Astrocyte of the cerebellum (primary cell): ENCODE results near the gene DAB2IP.

Experiments
- DNase-seq: peaks from one replicate; pipeline ENCODE4 v3.0.0-alpha.2; 2011; ENCODE audit warnings: low read depth
- H3K4me3 ChIP-seq: 2 replicates; pipeline ENCODE4 v1.5.1; 2011; ENCODE audit warnings: mild to moderate bottlenecking, low read depth, low read length, moderate library complexity
- in situ Hi-C: cut with HindIII; loops from 2 replicates; pipeline ENCODE4 v1.10.0; 2017; ENCODE audit warnings: low sequenced_read_pairs
- TF ChIP-seq, protein P1 (sequence below): IDR thresholded peaks from 2 replicates; pipeline ENCODE4 v1.5.1; 2012; ENCODE audit warnings: low read length, low read depth, moderate library complexity, mild to moderate bottlenecking; ENCODE audit errors: missing control alignments

DAB2IP gene

GRCh38 chr9:121822093-121823085 is 171.0 kb downstream of the DAB2IP start:
- H3K4me3 ChIP-seq: no peak overlapping the region
- in situ Hi-C loops: no loop called here
- TF ChIP-seq, protein P1, sequence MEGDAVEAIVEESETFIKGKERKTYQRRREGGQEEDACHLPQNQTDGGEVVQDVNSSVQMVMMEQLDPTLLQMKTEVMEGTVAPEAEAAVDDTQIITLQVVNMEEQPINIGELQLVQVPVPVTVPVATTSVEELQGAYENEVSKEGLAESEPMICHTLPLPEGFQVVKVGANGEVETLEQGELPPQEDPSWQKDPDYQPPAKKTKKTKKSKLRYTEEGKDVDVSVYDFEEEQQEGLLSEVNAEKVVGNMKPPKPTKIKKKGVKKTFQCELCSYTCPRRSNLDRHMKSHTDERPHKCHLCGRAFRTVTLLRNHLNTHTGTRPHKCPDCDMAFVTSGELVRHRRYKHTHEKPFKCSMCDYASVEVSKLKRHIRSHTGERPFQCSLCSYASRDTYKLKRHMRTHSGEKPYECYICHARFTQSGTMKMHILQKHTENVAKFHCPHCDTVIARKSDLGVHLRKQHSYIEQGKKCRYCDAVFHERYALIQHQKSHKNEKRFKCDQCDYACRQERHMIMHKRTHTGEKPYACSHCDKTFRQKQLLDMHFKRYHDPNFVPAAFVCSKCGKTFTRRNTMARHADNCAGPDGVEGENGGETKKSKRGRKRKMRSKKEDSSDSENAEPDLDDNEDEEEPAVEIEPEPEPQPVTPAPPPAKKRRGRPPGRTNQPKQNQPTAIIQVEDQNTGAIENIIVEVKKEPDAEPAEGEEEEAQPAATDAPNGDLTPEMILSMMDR: no peak
- DNase-seq: no peak

DNA sequence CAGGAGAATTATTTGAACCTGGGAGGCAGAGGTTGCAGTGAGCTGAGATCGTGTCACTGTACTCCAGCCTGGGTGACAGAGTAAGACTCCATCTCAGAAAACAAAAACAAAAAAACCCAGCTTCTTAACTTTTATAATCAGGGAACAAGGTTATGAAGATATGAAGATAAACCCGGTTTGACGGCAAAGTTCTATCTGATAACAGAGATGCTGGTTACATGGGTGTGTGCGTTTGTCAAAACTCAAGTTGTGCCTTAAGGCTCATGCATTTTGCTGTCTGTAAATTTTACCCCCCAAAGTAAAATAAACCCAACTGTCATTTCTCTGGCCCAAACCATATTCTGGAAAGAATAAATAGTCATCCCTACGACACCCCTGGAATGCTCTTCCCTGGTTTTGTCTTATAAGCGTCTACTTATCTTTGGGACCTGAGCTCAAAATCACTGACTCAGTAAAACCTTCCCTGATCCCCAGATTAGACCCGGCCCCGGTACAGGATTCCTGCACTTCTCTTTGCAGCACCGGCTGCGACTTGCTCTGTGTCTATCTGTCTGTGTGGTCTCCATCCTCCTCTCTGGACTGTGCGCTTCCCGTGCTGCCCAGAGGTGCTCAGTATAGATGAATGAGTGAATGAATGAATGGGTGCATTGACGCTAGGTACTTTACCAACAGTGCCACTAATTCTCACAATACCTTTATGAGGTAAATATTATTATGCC is 172.2 kb downstream of the DAB2IP start:
- H3K4me3 ChIP-seq: no peak overlapping the region
- in situ Hi-C loops: no loop called here
- TF ChIP-seq, protein P1: no peak
- no peak for DNase-seq

DNA sequence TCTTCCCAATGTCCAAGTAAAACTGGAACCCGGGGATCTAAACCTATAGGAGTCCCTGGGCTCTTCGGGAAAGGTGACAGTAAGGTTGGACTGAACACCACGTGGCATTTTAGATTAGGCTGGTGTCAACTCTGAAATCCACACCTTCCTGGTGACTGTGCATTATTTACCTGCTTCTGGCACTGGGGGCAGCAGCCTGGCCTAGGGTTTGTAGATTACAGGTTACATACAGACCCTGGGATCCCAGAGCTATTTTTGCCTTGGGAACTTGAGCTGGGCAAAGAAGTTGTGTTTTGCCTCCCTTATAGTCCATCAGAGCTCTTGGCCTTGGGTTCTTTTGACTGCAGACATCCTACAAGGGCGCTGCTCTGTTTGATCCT is 173.2 kb downstream of the DAB2IP start:
- in situ Hi-C loops: no loop called here
- no peak overlapping the region for H3K4me3 ChIP-seq
- TF ChIP-seq, protein P1: no peak
- no peak for DNase-seq

DNA sequence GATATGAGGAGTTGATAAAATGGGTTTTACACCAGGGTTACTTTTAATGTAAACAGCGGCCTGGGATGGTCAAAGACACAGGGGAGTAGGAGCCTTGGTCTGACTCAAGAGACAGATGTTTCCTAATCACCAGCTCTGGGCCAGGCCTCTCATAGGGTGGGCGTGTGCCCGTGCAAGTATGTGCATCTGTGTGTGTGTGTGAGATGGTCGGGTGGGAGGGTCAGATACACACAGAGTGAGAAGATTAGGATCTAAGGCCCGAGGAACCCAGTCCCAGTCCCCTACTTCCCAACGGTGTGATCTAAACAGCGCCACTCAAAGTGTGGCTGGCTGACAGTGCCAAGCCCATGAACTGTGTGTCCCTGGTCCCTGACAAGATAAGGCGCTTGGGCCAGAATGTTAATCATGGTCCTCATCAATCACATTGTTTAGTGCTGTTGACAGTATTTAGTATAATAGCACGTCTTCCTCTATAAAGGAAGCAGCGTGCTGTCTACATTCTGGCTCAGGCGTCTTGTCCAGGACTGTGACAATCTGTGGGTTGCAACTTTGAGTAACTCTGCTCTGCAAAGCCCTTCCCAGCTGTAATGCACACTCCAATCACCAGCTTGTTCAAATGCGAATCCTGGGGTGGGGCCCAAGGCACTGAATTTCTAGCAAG is 173.7 kb downstream of the DAB2IP start:
- TF ChIP-seq, protein P1: no peak
- in situ Hi-C loops: no loop called here
- H3K4me3 ChIP-seq: no peak overlapping the region
- no peak for DNase-seq

DNA sequence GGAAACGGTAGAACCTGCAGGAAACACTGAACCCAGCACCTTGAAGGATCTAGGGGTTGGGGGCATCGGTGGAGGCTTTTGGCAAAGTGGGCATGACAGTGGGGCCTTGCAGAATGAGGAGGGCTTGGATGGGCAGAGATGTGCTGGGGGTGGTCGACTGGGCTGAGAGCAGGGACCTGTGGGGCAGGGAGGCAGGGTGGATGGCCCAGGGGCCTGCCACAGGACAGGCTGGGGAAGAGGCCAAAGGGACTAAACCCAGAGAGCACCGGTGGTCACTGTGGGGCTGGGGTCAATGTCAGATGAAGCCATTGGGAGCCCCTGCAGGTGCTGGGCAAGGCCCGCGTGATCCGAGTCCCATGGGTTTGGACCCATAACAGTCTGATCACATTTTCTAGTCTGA is 175.3 kb downstream of the DAB2IP start:
- TF ChIP-seq, protein P1: no peak
- H3K4me3 ChIP-seq: no peak overlapping the region
- no peak for DNase-seq
- in situ Hi-C loops: no loop called here

- no peak overlapping the region for H3K4me3 ChIP-seq
- TF ChIP-seq, protein P1: no peak
- DNase-seq: no peak
- in situ Hi-C loops: no loop called here
These were observed 176.0 kb downstream of the DAB2IP start for GRCh38 chr9:121827251-121827967.
